ENCODE measurements around the gene IFTAP. TPM values are rescaled to one million over a fixed set of nuclear protein-coding genes. Genes with fewer than 3 reads are reported as not detected.

The IFTAP gene
- total RNA-seq, 2 experiments from 2014 or later, result 1.5 to 1.8 TPM

- Mint-ChIP-seq H3K4me1 (no peaks in the 10 kb centered on the region), H3K27me3 (peaks cover 20% of the 10 kb centered on the region), H3K27ac (no peak overlapping the region), H3K9me3 (no peaks in the 10 kb centered on the region), H3K4me3 (no peak overlapping the region), H3K36me3 (ENCODE audit: low read depth) (no peaks in the 10 kb centered on the region)
- POLR2A ChIA-PET, result no interaction called here
- CTCF ChIA-PET, result no interaction called here
- DNase-seq, result no peak
These were observed 11.2 kb downstream of the IFTAP start for GRCh38 chr11:36605221-36606216.

DNA sequence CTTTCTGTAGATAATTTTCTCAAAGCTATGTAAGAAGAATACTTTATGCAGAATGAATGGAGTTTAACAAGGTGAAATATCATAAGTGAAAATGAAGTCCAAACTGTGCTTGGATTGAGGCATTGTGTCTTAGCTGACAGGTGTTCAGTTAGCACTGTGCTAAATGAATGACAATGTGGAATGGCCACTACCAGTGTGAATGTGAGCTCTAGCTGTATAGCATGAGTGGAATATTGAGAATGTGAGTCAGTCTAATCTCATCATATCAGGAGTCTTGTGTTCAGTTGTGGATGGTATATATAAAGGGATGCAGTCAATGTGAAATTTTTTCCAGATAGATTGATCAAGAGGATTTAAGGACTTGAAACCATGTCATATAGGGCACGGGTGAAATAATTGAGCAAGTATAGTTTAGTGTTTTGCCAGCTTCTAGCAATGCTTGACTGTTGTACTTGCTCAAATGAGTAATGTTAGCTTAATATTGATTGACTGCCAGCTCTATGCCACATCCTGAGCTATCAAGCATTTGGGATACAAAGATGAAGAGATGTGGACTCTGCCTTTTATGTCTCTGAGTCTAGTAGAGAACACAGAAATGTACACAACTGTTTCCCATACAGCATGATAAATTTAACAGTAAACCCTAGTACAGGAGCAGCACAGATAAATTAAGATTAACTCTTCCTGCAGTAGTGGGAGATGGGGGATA, 14.3 kb downstream of the IFTAP start:
- ChIA-PET POLR2A (no interaction called here), CTCF (no interaction called here)
- Mint-ChIP-seq H3K9me3 (no peaks in the 10 kb centered on the region), H3K27me3 (peaks cover 16% of the 10 kb centered on the region), H3K27ac (no peak overlapping the region), H3K4me3 (no peak overlapping the region), H3K4me1 (no peaks in the 10 kb centered on the region), H3K36me3 (ENCODE audit: low read depth) (no peaks in the 10 kb centered on the region)
- no peak for DNase-seq

- Mint-ChIP-seq H3K27ac (no peak overlapping the region), H3K27me3 (peaks cover 16% of the 10 kb centered on the region), H3K36me3 (ENCODE audit: low read depth) (no peaks in the 10 kb centered on the region), H3K4me3 (no peak overlapping the region), H3K9me3 (no peaks in the 10 kb centered on the region), H3K4me1 (no peaks in the 10 kb centered on the region)
- DNase-seq, result no peak
- CTCF ChIA-PET, result no interaction called here
- POLR2A ChIA-PET, result no interaction called here
These were observed 15.1 kb downstream of the IFTAP start for GRCh38 chr11:36609383-36609782.

GRCh38 chr11:36615826-36616225, 21.5 kb downstream of the IFTAP start:
- CTCF ChIA-PET, result no interaction called here
- Mint-ChIP-seq H3K9me3 (no peaks in the 10 kb centered on the region), H3K27ac (no peak overlapping the region), H3K27me3 (peaks cover 5% of the 10 kb centered on the region), H3K36me3 (ENCODE audit: low read depth) (no peaks in the 10 kb centered on the region), H3K4me1 (peaks cover 2% of the 10 kb centered on the region), H3K4me3 (no peak overlapping the region)
- no peak for DNase-seq
- POLR2A ChIA-PET, result no interaction called here

- no peak for DNase-seq
- no peaks in the 10 kb centered on the region for H3K9me3 Mint-ChIP-seq
- H3K27ac Mint-ChIP-seq, result no peak overlapping the region
- ChIA-PET CTCF (no interaction called here), POLR2A (no interaction called here)
- H3K4me1 Mint-ChIP-seq, result peaks cover 2% of the 10 kb centered on the region
- H3K36me3 Mint-ChIP-seq (ENCODE audit: low read depth), result no peaks in the 10 kb centered on the region
- H3K4me3 Mint-ChIP-seq, result no peak overlapping the region
- H3K27me3 Mint-ChIP-seq, result peaks cover 10% of the 10 kb centered on the region
These were observed 23.5 kb downstream of the IFTAP start for GRCh38 chr11:36617543-36618362.

- CTCF ChIA-PET, result no interaction called here
These were observed 24.2 kb downstream of the IFTAP start for GRCh38 chr11:36618363-36619047.

DNA sequence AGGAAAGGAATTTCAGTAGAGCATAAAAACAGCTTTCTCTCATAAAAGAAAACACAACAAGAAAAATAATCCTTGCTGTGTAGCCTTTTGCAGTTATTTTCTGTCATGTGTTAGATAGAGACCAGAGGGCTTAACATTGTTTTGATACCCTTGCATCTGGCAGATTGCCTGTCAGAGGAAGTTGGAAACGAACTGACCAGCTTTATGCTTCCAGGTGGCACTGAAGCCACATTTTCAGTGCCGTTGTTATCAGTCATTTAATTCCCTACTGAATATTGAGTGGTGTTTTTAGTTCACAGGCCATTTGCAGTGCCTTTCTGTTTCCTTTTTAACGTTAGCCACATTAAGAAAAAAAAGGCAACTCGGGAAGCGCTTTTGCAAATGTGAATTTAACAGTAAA, 25.2 kb downstream of the IFTAP start:
- Mint-ChIP-seq H3K4me3 (no peak overlapping the region), H3K9me3 (no peaks in the 10 kb centered on the region), H3K27me3 (peaks cover 10% of the 10 kb centered on the region), H3K27ac (no peak overlapping the region), H3K36me3 (ENCODE audit: low read depth) (no peaks in the 10 kb centered on the region), H3K4me1 (peaks cover 2% of the 10 kb centered on the region)
- POLR2A ChIA-PET, result interaction anchor here (0.7 kb wide), 1 partner anchor 1290 kb away, joined by 3 read pairs; no protein-coding TSS in a partner anchor
- DNase-seq, result no peak
- CTCF ChIA-PET, result no interaction called here

More at GRCh38 chr11:36618363-36619047, 24.2 kb downstream of the IFTAP start:
- H3K4me1 Mint-ChIP-seq, result peaks cover 2% of the 10 kb centered on the region
- peaks cover 10% of the 10 kb centered on the region for H3K27me3 Mint-ChIP-seq
- DNase-seq, result no peak
- H3K4me3 Mint-ChIP-seq, result no peak overlapping the region
- no peaks in the 10 kb centered on the region for H3K36me3 Mint-ChIP-seq (ENCODE audit: low read depth)
- no peaks in the 10 kb centered on the region for H3K9me3 Mint-ChIP-seq
- no peak overlapping the region for H3K27ac Mint-ChIP-seq
- POLR2A ChIA-PET, result no interaction called here

GRCh38 chr11:36620246-36620645, 25.9 kb downstream of the IFTAP start:
- H3K4me3 Mint-ChIP-seq, result no peak overlapping the region

DNA sequence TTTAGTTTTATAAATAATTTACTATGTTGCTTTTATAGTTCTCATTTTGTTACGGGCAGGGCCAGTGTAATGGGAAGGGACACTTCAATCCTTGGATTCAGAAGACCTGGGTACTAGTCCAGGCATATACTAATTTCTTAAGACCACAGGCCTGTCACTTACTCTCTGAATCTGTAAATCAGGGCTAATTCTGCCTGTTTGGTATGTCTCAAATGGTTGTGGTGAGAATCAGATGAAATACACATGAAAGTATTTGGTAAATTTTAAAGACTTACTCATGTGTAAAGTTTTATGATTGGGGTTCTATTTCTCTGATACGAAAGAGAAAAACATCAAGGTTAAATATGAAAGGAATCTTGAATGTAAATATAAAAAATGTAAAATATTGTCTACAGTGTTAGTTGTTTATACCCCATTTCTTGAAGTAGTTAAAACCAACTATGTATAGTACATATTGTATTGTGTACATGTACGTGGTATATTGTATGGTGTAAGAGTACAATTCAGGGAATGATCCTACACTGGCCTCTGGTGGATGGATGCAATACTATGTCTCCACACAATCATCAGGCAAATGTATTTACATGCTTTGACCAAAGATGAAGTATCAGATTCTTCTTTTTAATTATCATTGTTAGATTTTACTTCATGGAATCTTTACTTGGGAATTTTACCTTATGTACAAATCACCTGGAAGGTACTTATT, 28.3 kb downstream of the IFTAP start:
- peak; percentile 19 for DNase-seq
- no peak overlapping the region for H3K27ac Mint-ChIP-seq
- H3K4me1 Mint-ChIP-seq, result peaks cover 2% of the 10 kb centered on the region
- CTCF ChIA-PET, result no interaction called here
- no peaks in the 10 kb centered on the region for H3K36me3 Mint-ChIP-seq (ENCODE audit: low read depth)
- POLR2A ChIA-PET, result no interaction called here
- peaks cover 10% of the 10 kb centered on the region for H3K27me3 Mint-ChIP-seq
- no peaks in the 10 kb centered on the region for H3K9me3 Mint-ChIP-seq
- H3K4me3 Mint-ChIP-seq, result no peak overlapping the region

More at GRCh38 chr11:36620246-36620645, 25.9 kb downstream of the IFTAP start:
- ChIA-PET CTCF (no interaction called here), POLR2A (no interaction called here)
- DNase-seq, result no peak
- H3K27ac Mint-ChIP-seq, result no peak overlapping the region
- peaks cover 10% of the 10 kb centered on the region for H3K27me3 Mint-ChIP-seq
- no peaks in the 10 kb centered on the region for H3K9me3 Mint-ChIP-seq
- no peaks in the 10 kb centered on the region for H3K36me3 Mint-ChIP-seq (ENCODE audit: low read depth)
- H3K4me1 Mint-ChIP-seq, result peaks cover 2% of the 10 kb centered on the region

- Mint-ChIP-seq H3K4me3 (no peak overlapping the region), H3K9me3 (no peaks in the 10 kb centered on the region), H3K36me3 (ENCODE audit: low read depth) (no peaks in the 10 kb centered on the region), H3K27ac (no peak overlapping the region), H3K27me3 (peaks cover 10% of the 10 kb centered on the region), H3K4me1 (peaks cover 2% of the 10 kb centered on the region)
- no peak for DNase-seq
- ChIA-PET POLR2A (no interaction called here), CTCF (no interaction called here)
These were observed 29.2 kb downstream of the IFTAP start for GRCh38 chr11:36623494-36623893.

DNA sequence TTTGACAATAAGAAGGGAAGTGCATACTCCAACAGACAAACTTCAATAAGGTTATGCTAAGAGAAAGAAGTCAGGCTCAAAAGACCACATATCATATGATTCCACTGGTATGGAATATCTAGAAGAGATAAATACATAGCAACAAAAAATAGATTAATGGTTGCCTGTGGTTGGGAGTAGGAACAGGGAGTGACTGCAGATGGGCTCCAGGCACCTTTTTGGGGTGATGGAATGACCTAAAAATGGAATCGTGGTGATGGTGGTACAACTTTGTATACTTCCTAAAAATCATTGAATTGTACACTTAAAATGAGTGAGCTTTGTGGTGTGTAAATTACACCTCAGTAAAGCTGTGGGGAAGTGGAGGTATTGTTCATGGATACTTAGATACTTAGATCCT, 32.7 kb downstream of the IFTAP start:
- POLR2A ChIA-PET, result no interaction called here
- DNase-seq, result no peak
- no peaks in the 10 kb centered on the region for H3K36me3 Mint-ChIP-seq (ENCODE audit: low read depth)
- H3K4me1 Mint-ChIP-seq, result no peaks in the 10 kb centered on the region
- CTCF ChIA-PET, result no interaction called here
- H3K9me3 Mint-ChIP-seq, result no peaks in the 10 kb centered on the region
- H3K27ac Mint-ChIP-seq, result no peak overlapping the region
- H3K27me3 Mint-ChIP-seq, result peaks cover 3% of the 10 kb centered on the region
- no peak overlapping the region for H3K4me3 Mint-ChIP-seq

DNA sequence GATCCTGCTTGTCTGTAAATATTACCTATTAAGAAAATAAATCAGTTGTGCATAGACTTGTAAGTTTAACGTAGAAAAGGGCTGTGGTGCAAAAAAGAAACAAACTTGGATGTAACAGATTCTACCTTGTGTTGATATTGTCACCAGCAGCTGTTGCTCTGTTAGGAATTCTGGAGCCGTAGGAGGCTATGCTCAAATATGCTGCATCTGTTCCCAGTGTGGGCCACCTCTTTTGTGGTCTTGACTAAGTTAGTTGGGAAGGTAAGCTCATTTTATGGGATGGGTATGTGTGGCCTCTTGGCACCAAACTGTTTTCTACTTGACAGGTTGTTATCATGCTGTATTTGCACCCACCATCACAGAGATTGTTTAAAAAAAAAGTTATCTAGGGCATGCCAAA, 33.2 kb downstream of the IFTAP start:
- H3K4me1 Mint-ChIP-seq, result no peaks in the 10 kb centered on the region
- POLR2A ChIA-PET, result no interaction called here
- DNase-seq, result no peak
- no peaks in the 10 kb centered on the region for H3K9me3 Mint-ChIP-seq
- peaks cover 3% of the 10 kb centered on the region for H3K27me3 Mint-ChIP-seq
- H3K4me3 Mint-ChIP-seq, result no peak overlapping the region
- no peaks in the 10 kb centered on the region for H3K36me3 Mint-ChIP-seq (ENCODE audit: low read depth)
- H3K27ac Mint-ChIP-seq, result no peak overlapping the region
- CTCF ChIA-PET, result interaction anchor here (1.0 kb wide), 1 partner anchor 119 kb away, joined by 3 read pairs; no protein-coding TSS in a partner anchor

All from activated CD4-positive, alpha-beta T cell treated with anti-CD3 and anti-CD28 coated beads, Interleukin-2, amount 10 ng/mL, durations not matched to agents 7 days and 5 days (primary cell).